A549 (cell line): ENCODE measurements around the gene ARHGAP25. TPM values are rescaled to one million over a fixed set of nuclear protein-coding genes. Genes with fewer than 3 reads are reported as not detected.

Source experiments
- ATAC-seq, 2 experiments: fragments of 200-7000 bp in 1 of 2; fragments of >200 bp in 1 of 2; cut with Nextera tagmentation in 1 of 2; cut with Tn5 transposase in 1 of 2; 3 replicates each; pipeline versions ENCODE4 v1.8.0 to v1.9.1; 2018 to 2020; ENCODE audit warnings: mild to moderate bottlenecking in 1 of 2, moderate library complexity in 1 of 2
- CTCF ChIA-PET: fragments of 300-600 bp; sonication (Branson Sonifier 250); formaldehyde crosslinking; extraction: SDS; loops from one replicate; lab custom pipeline; 2021; ENCODE audit warnings: antibody characterized with exemption, inconsistent platforms; lab: Yijun Ruan, JAX
- POLR2A ChIA-PET: fragments of 350-600 bp; formaldehyde crosslinking; extraction: SDS; loops from one replicate; lab custom pipeline; 2021; ENCODE audit warnings: antibody characterized with exemption, inconsistent platforms; lab: Yijun Ruan, JAX
- DNase-seq, 2 experiments: peaks; one replicate each; pipeline versions ENCODE4 v3.0.0 to v3.0.0-alpha.2; 2011 to 2016; ENCODE audit warnings: low read depth in 1 of 2, low spot score in 1 of 2
- FAIRE-seq: peaks from 2 replicates; lab custom pipeline; 2011; peaks lifted over from hg19 to GRCh38; lab: Jason Lieb, UNC
- H3K27ac ChIP-seq, 2 experiments: fragments of >200 bp; sonication (Bioruptor Twin); formaldehyde crosslinking; 3 replicates each; pipeline ENCODE4 v1.5.1; 2016 to 2017
- H3K4me1 ChIP-seq: fragments of >200 bp; sonication (Bioruptor Twin); formaldehyde crosslinking; 3 replicates; pipeline ENCODE4 v1.6.1; 2016
- H3K4me2 ChIP-seq: fragments of >200 bp; sonication (Bioruptor Twin); formaldehyde crosslinking; 3 replicates; pipeline ENCODE4 v1.6.1; 2016
- H3K4me3 ChIP-seq: fragments of >200 bp; sonication (Bioruptor Twin); formaldehyde crosslinking; 3 replicates; pipeline ENCODE4 v1.5.1; 2016
- H3K9me3 ChIP-seq: fragments of >200 bp; sonication (Bioruptor Twin); formaldehyde crosslinking; 3 replicates; pipeline ENCODE4 v1.6.1; 2016
- ATOH8 ChIP-seq: fragments of 250-450 bp; sonication (Bioruptor Pico); IDR thresholded peaks from 2 replicates; pipeline ENCODE4 v1.5.0; 2020; ENCODE audit warnings: low read depth, mild to moderate bottlenecking, moderate library complexity
- CBX2 ChIP-seq: fragments of 200-600 bp; sonication (generic); IDR thresholded peaks from 2 replicates; pipeline ENCODE4 v1.6.1; 2016; ENCODE audit warnings: low read depth, mild to moderate bottlenecking, borderline replicate concordance
- CBX8 ChIP-seq: fragments of 200-600 bp; sonication (generic); IDR thresholded peaks from 2 replicates; pipeline ENCODE4 v1.6.1; 2016
- CHD4 ChIP-seq: fragments of 200-600 bp; sonication (generic); IDR thresholded peaks from 2 replicates; pipeline ENCODE4 v1.6.1; 2016; ENCODE audit warnings: antibody characterized with exemption, mild to moderate bottlenecking, borderline replicate concordance
- E2F6 ChIP-seq: IDR thresholded peaks from 2 replicates; pipeline ENCODE4 v1.6.1; 2012; ENCODE audit warnings: low read depth, borderline replicate concordance
- EHF ChIP-seq: fragments of 250-450 bp; sonication (Bioruptor Pico); IDR thresholded peaks from 2 replicates; pipeline ENCODE4 v1.5.0; 2020; ENCODE audit warnings: mild to moderate bottlenecking
- EP300 ChIP-seq, 2 experiments: fragments of >200 bp; sonication (Bioruptor Twin); formaldehyde crosslinking; IDR thresholded peaks; 2 replicates in 1 of 2; 3 replicates in 1 of 2; pipeline ENCODE4 v1.6.1; 2016 to 2017
- FOSB ChIP-seq: fragments of 250-450 bp; sonication (Bioruptor Pico); IDR thresholded peaks from 2 replicates; pipeline ENCODE4 v1.5.0; 2020; ENCODE audit warnings: mild to moderate bottlenecking, moderate library complexity
- FOSL2 ChIP-seq, 2 experiments: fragments of 450-650 bp in 1 of 2; fragments of >200 bp in 1 of 2; sonication (Bioruptor Twin) in 1 of 2; formaldehyde crosslinking; IDR thresholded peaks; 2 replicates each; pipeline versions ENCODE4 v1.5.0 to v1.6.1; 2016 to 2020; ENCODE audit warnings: mild to moderate bottlenecking in 1 of 2, moderate library complexity in 1 of 2
- HES2 ChIP-seq: fragments of >200 bp; sonication (Bioruptor Twin); formaldehyde crosslinking; IDR thresholded peaks from 2 replicates; pipeline ENCODE4 v1.6.1; 2016
- HOXA7 ChIP-seq: fragments of 250-450 bp; sonication (Bioruptor Pico); IDR thresholded peaks from 2 replicates; pipeline ENCODE4 v1.5.0; 2020; ENCODE audit warnings: mild to moderate bottlenecking, moderate library complexity
- HOXB13 ChIP-seq: fragments of 250-450 bp; sonication (Bioruptor Pico); IDR thresholded peaks from 2 replicates; pipeline ENCODE4 v1.5.0; 2020; ENCODE audit warnings: low read depth, mild to moderate bottlenecking, moderate library complexity
- HOXB5 ChIP-seq: fragments of 250-450 bp; sonication (Bioruptor Pico); IDR thresholded peaks from 2 replicates; pipeline ENCODE4 v1.5.0; 2020; ENCODE audit warnings: mild to moderate bottlenecking, moderate library complexity
- JUN ChIP-seq, 2 experiments: fragments of >200 bp; sonication (Bioruptor Twin); formaldehyde crosslinking; IDR thresholded peaks; 2 replicates in 1 of 2; 3 replicates in 1 of 2; pipeline ENCODE4 v1.6.1; 2016 to 2017
- JUNB ChIP-seq: fragments of >200 bp; sonication (Bioruptor Twin); formaldehyde crosslinking; IDR thresholded peaks from 2 replicates; pipeline ENCODE4 v1.6.1; 2016
- KDM1A ChIP-seq: fragments of 200-600 bp; sonication (generic); IDR thresholded peaks from 2 replicates; pipeline ENCODE4 v1.6.1; 2016; ENCODE audit warnings: low read depth, mild to moderate bottlenecking
- MAX ChIP-seq: IDR thresholded peaks from 2 replicates; pipeline ENCODE4 v1.6.1; 2012
- NPAS2 ChIP-seq: fragments of 250-450 bp; sonication (Bioruptor Pico); IDR thresholded peaks from 2 replicates; pipeline ENCODE4 v1.8.0; 2022; ENCODE audit warnings: mild to moderate bottlenecking, moderate library complexity, borderline replicate concordance
- PBX3 ChIP-seq: IDR thresholded peaks from 2 replicates; pipeline ENCODE4 v1.6.1; 2012
- SMC3 ChIP-seq: fragments of >200 bp; sonication (Bioruptor Twin); formaldehyde crosslinking; IDR thresholded peaks from 3 replicates; pipeline ENCODE4 v1.6.1; 2018; ENCODE audit warnings: inconsistent platforms
- SREBF2 ChIP-seq: fragments of 450-650 bp; IDR thresholded peaks from 2 replicates; pipeline ENCODE4 v1.6.1; 2014; ENCODE audit warnings: mild to moderate bottlenecking, moderate library complexity
- USF2 ChIP-seq: fragments of 450-650 bp; IDR thresholded peaks from 2 replicates; pipeline ENCODE4 v1.6.1; 2014; ENCODE audit warnings: antibody characterized with exemption
- ZSCAN20 ChIP-seq: fragments of 250-450 bp; sonication (Bioruptor Pico); IDR thresholded peaks from 2 replicates; pipeline ENCODE4 v1.8.0; 2022; ENCODE audit warnings: mild to moderate bottlenecking, moderate library complexity
- WGBS: methylation state at CpG from one replicate; pipeline ENCODE4 v1.1.6; 2017; ENCODE audit errors: missing lambda C conversion rate; 5-methylcytosine and 5-hydroxymethylcytosine counted together
- polyA plus RNA-seq, 4 experiments: library from polyadenylated mRNA; depleted of rRNA in 3 of 4; stranded (reverse); fragments of >200 nt; fragmentation: RNase III in 1 of 4; extraction: RNeasy Plus Mini Kit Qiagen cat#74134 plus additional on column Dnase treatment in 1 of 4; gene quantifications; 2 replicates in 3 of 4; 3 replicates in 1 of 4; pipeline ENCODE4 v1.2.3, GENCODE V29; 2011 to 2017

The ARHGAP25 gene
- polyA plus RNA-seq, 2 of the 4 experiments (the other 2 are of a cell fraction): 0.50 to 2.4 TPM

- H3K9me3 ChIP-seq: no peaks in the 10 kb centered on the region
- no peak overlapping the region for H3K27ac ChIP-seq
- FAIRE-seq: no peak
- ATAC-seq: no peak
- H3K4me3 ChIP-seq: no peak overlapping the region
- no peaks in the 10 kb centered on the region for H3K4me1 ChIP-seq
- H3K4me2 ChIP-seq: no peak overlapping the region
- ChIA-PET POLR2A (no interaction called here), CTCF (interaction anchor here (1.5 kb wide), 1 partner anchor 112 kb away, joined by 4 read pairs; no protein-coding TSS in a partner anchor)
- no peak for DNase-seq
- WGBS: 29% methylated on average over 2 of the region's 2 CpGs
- no peak for TF ChIP-seq CHD4
- no peak for TF ChIP-seq E2F6
- TF ChIP-seq USF2: no peak
- no peak for TF ChIP-seq HES2
- no peak for TF ChIP-seq KDM1A
- no peak for TF ChIP-seq FOSL2 (IDR thresholded peaks at IDR 0.05)
- no peak for TF ChIP-seq FOSL2 (CRISPR knock-in tag; IDR thresholded peaks at IDR 0.05)
Measured at GRCh38 chr2:68863996-68864395, 129.4 kb downstream of the ARHGAP25 start.

- ChIA-PET POLR2A (no interaction called here), CTCF (no interaction called here)
- Histone ChIP-seq H3K4me3 (no peak overlapping the region), H3K27ac (no peak overlapping the region), H3K4me2 (no peak overlapping the region), H3K4me1 (no peaks in the 10 kb centered on the region), H3K9me3 (no peaks in the 10 kb centered on the region)
- TF ChIP-seq HOXA7 (no peak), NPAS2 (CRISPR knock-in tag) (no peak), ZSCAN20 (CRISPR knock-in tag) (no peak), SREBF2 (no peak)
- DNase-seq: no peak
- FAIRE-seq: no peak
- no peak for ATAC-seq
Measured at GRCh38 chr2:68865108-68865507, 130.5 kb downstream of the ARHGAP25 start.

GRCh38 chr2:68870215-68870614 is 135.6 kb downstream of the ARHGAP25 start:
- DNase-seq (no peak), FAIRE-seq (peak; percentile 28), ATAC-seq (no peak)
- POLR2A ChIA-PET: no interaction called here
- 41% methylated on average over 2 of the region's 2 CpGs for WGBS
- no peaks in the 10 kb centered on the region for H3K4me1 ChIP-seq
- no peaks in the 10 kb centered on the region for H3K9me3 ChIP-seq
- no peak overlapping the region for H3K27ac ChIP-seq
- no peak for TF ChIP-seq EP300 (IDR thresholded peaks at IDR 0.05)
- TF ChIP-seq EHF: no peak
- TF ChIP-seq SREBF2: no peak
- TF ChIP-seq SMC3: no peak
- TF ChIP-seq HOXA7: no peak
- TF ChIP-seq JUNB: no peak
- no peak for TF ChIP-seq FOSB (CRISPR knock-in tag)
- TF ChIP-seq CBX2: no peak
- no peak for TF ChIP-seq HOXB5 (CRISPR knock-in tag)
- no peak for TF ChIP-seq MAX
- TF ChIP-seq FOSL2 (IDR thresholded peaks at IDR 0.05): no peak
- no peak for TF ChIP-seq FOSL2 (CRISPR knock-in tag; IDR thresholded peaks at IDR 0.05)
- TF ChIP-seq HOXB13 (CRISPR knock-in tag): no peak
- no peak for TF ChIP-seq PBX3
- no peak for TF ChIP-seq CBX8
- no peak for TF ChIP-seq JUN (IDR thresholded peaks at IDR 0.05)
- no peak for TF ChIP-seq ATOH8 (CRISPR knock-in tag)
- CTCF ChIA-PET: no interaction called here
- no peak overlapping the region for H3K4me3 ChIP-seq
- no peak overlapping the region for H3K4me2 ChIP-seq
